K562 (cell line): Measurements from ENCODE around the gene XAB2. TPM values are rescaled to one million over a fixed set of nuclear protein-coding genes. Genes with fewer than 3 reads are reported as not detected.

ENCODE experiments used
- ATAC-seq: fragments of 200-7000 bp; cut with Tn5 transposase; 3 replicates; pipeline ENCODE4 v1.9.1; 2020; ENCODE audit warnings: moderate library complexity
- BruUV-seq: library from RNA; stranded (reverse); fragments of 400-500 nt; replicated peaks from 2 replicates; lab custom pipeline; 2021; lab: Mats Ljungman, UMichigan
- CTCF ChIA-PET: fragments of 300-600 bp; formaldehyde crosslinking; extraction: SDS; loops from one replicate; lab custom pipeline; 2021; ENCODE audit warnings: low intra/inter-chr PET ratio; lab: Yijun Ruan, JAX
- POLR2A ChIA-PET: fragments of 300-600, 350-650 bp; sonication (Branson Sonifier 250); formaldehyde crosslinking; extraction: SDS; loops from one replicate; lab custom pipeline; 2021; ENCODE audit warnings: antibody characterized with exemption, inconsistent platforms; lab: Yijun Ruan, JAX
- DNase-seq, 4 experiments: peaks; one replicate each; pipeline versions ENCODE4 v3.0.0 to v3.0.0-alpha.2; 2011 to 2018; ENCODE audit warnings: low spot score in 3 of 4, mixed read lengths in 3 of 4; ENCODE audit errors: extremely low read depth in 1 of 4
- FAIRE-seq: peaks from 2 replicates; lab custom pipeline; 2011; peaks lifted over from hg19 to GRCh38; lab: Jason Lieb, UNC
- H2AFZ ChIP-seq: 2 replicates; pipeline ENCODE4 v1.6.0; 2011; ENCODE audit warnings: low read depth, low read length, control low read depth, inconsistent platforms
- H3K27ac ChIP-seq: fragments of 200-600 bp; 3 replicates; pipeline ENCODE4 v1.8.0; 2011; ENCODE audit warnings: low read depth, mild to moderate bottlenecking, control low read depth, inconsistent platforms, low read length, moderate library complexity, mixed read lengths; ENCODE audit errors: extremely low read depth
- H3K27me3 ChIP-seq, 2 experiments: fragments of 300-600 bp in 1 of 2; 2 replicates in 1 of 2; 3 replicates in 1 of 2; pipeline versions ENCODE4 v1.6.0 to v1.8.0; 2011; ENCODE audit warnings: inconsistent platforms in 2 of 2, low read length in 2 of 2, mild to moderate bottlenecking in 1 of 2, mixed read lengths in 1 of 2, moderate library complexity in 1 of 2; ENCODE audit not compliant: control insufficient read depth in 2 of 2, insufficient read depth in 2 of 2
- H3K36me3 ChIP-seq: fragments of 300-600 bp; 3 replicates; pipeline ENCODE4 v1.8.0; 2011; ENCODE audit warnings: mild to moderate bottlenecking, low read length, inconsistent platforms; ENCODE audit not compliant: control insufficient read depth, insufficient read depth
- H3K4me1 ChIP-seq, 2 experiments: fragments of 200-600 bp in 1 of 2; replicated peaks in 1 of 2; 2 replicates in 1 of 2; 3 replicates in 1 of 2; pipeline versions ENCODE4 v1.5.1 to v1.8.0; 2011; ENCODE audit warnings: inconsistent platforms in 2 of 2, low read length in 2 of 2, mild to moderate bottlenecking in 1 of 2, mixed read lengths in 1 of 2, moderate library complexity in 1 of 2; ENCODE audit not compliant: control insufficient read depth in 2 of 2, insufficient read depth in 2 of 2
- H3K4me2 ChIP-seq: 2 replicates; pipeline ENCODE4 v1.6.1; 2011; ENCODE audit warnings: low read length, control low read depth, inconsistent platforms, mixed read lengths; ENCODE audit not compliant: insufficient read depth
- H3K4me3 ChIP-seq: fragments of 200-600 bp; sonication (generic), shearing (Covaris generic); 2 replicates; pipeline ENCODE4 v1.5.1; 2016; ENCODE audit warnings: control low read depth, inconsistent platforms
- H3K79me2 ChIP-seq: fragments of 200-600 bp; 3 replicates; pipeline ENCODE4 v1.8.0; 2011; ENCODE audit warnings: low read length, inconsistent platforms; ENCODE audit not compliant: control insufficient read depth, insufficient read depth
- H3K9ac ChIP-seq, 2 experiments: 2 replicates each; pipeline versions ENCODE4 v1.6.0 to v1.6.1; 2011; ENCODE audit warnings: low read depth in 2 of 2, low read length in 2 of 2, control low read depth in 1 of 2, inconsistent platforms in 1 of 2, mild to moderate bottlenecking in 1 of 2, mixed read lengths in 1 of 2; ENCODE audit not compliant: insufficient read depth in 1 of 2
- H3K9me1 ChIP-seq: one replicate; pipeline ENCODE4 v1.6.0; 2011; ENCODE audit warnings: inconsistent platforms, mild to moderate bottlenecking, low read length, moderate library complexity; ENCODE audit not compliant: control insufficient read depth, insufficient read depth
- H3K9me3 ChIP-seq: replicated peaks from 2 replicates; pipeline ENCODE4 v1.5.1; 2011; ENCODE audit warnings: low read depth, low read length, inconsistent platforms; ENCODE audit not compliant: control insufficient read depth, insufficient read depth
- H4K20me1 ChIP-seq: replicated peaks from 2 replicates; pipeline ENCODE4 v1.6.1; 2011; ENCODE audit warnings: low read length, inconsistent platforms, mixed read lengths; ENCODE audit not compliant: control insufficient read depth, insufficient read depth
- RBFOX2 ChIP-seq: fragments of 200-400 bp; formaldehyde crosslinking; IDR thresholded peaks from 2 replicates; pipeline ENCODE4 v1.6.1; 2017; ENCODE audit warnings: low read depth, mild to moderate bottlenecking, low read length, moderate library complexity
- WGBS: fragments of 100-300 bp; shearing (Covaris generic); methylation state at CpG from one replicate; pipeline ENCODE4 v1.1.6; 2016; ENCODE audit warnings: low coverage, mixed read lengths; ENCODE audit not compliant: insufficient coverage; ENCODE audit errors: missing lambda C conversion rate; 5-methylcytosine and 5-hydroxymethylcytosine counted together
- in situ Hi-C: fragments of 300-500 bp; cut with MboI; formaldehyde crosslinking; loops from 4 replicates; pipeline ENCODE4 v1.15.0; 2018; ENCODE audit warnings: inconsistent platforms, mixed read lengths
- intact Hi-C: fragments of 100-400 bp; cut with micrococcal nuclease; formaldehyde crosslinking; loops from 2 replicates; pipeline ENCODE4 v1.14.2; 2022
- polyA plus RNA-seq, 8 experiments: library from polyadenylated mRNA; depleted of rRNA in 4 of 8; stranded (reverse) in 5 of 8; unstranded in 3 of 8; fragments of >200 nt; fragmentation: Nextera tagmentation in 2 of 8; fragmentation: Illumina TruSeq in 1 of 8; extraction: Ambion mirVana in 2 of 8; extraction: Trizol in 1 of 8; gene quantifications; 2 replicates each; pipeline versions ENCODE4 v1.2.1 to v1.2.3, GENCODE V29; 2011 to 2014; ENCODE audit warnings: inconsistent platforms in 1 of 8, missing spikeins in 1 of 8
- total RNA-seq, 7 experiments: library from RNA; depleted of rRNA in 6 of 7; stranded (reverse); fragments of >200 nt in 6 of 7; fragmentation: Illumina TruSeq in 2 of 7; extraction: Trizol in 2 of 7; gene quantifications; 2 replicates each; pipeline versions ENCODE4 v1.2.1 to v1.2.3, GENCODE V29; 2011 to 2021; ENCODE audit warnings: low replicate concordance in 1 of 7
- TF ChIP-seq, protein P1 (sequence below): fragments of 200-800 bp; sonication (Bioruptor generic); IDR thresholded peaks from 2 replicates; pipeline ENCODE4 v1.6.1; 2017; ENCODE audit warnings: missing genetic modification characterization, missing compliant biosample characterization
- TF ChIP-seq, protein P2 (sequence below): sonication (generic); formaldehyde crosslinking; IDR thresholded peaks from 2 replicates; pipeline ENCODE4 v1.8.1; 2023; ENCODE audit warnings: mild to moderate bottlenecking, missing genetic modification reagents

Gene XAB2
- total and polyA plus RNA-seq, 9 of the 15 experiments (the other 6 are each of a cell fraction or from before 2014, with no cell fraction given) = 0.21 to 58.3 (median 20.0) TPM

DNA sequence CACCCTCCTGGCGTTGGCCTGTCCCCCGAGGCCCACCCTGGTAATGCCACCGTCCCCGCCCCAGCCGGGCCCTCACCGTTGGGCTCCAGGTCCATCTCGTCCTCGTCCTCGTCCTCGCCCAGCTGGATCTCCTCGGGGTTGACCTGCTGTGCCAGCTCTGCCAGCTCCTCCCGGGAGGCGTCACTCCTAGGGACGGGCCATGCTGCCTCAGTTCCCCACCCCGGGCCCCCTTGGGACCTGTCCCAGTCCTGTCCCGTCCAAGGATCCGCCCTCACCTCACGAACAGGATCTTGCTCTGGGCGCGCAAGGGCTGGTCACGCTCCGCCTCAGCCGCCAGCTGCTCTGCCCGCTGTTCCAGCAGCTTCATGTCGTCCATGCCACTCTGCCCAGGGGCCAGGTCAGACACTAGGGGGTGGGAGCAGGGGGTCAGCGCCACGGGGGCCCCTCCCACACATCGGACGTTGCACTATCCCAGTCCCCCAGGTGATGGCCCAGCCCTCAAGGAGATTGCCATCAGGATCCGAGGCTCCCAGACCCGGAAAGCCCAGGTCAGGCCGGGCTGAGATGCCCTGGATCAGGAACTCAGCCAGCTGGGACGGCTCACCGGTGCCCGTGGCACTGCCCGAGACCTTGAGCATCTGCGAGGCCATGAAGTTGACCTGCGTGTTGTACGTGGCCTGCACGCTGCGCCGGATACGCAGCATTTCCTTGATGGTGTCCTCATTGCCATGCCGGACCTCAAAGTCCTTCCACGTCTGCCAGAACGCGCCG lies 9.5 kb downstream of the XAB2 start:
- Histone ChIP-seq H3K36me3 (peaks cover 52% of the 10 kb centered on the region; the same call in 2 of the 3 replicates), H3K4me3 (no peak overlapping the region), H3K4me1 (peaks cover 2 to 61% of the 10 kb centered on the region in 2 experiments; a peak in 4 of 5 replicates), H3K79me2 (no peaks in the 10 kb centered on the region), H3K4me2 (no peak overlapping the region), H3K9ac (no peak overlapping the region), H2AFZ (no peak overlapping the region), H3K9me3 (no peaks in the 10 kb centered on the region), H4K20me1 (0 out of 2 replicates have a peak, but pooled peaks cover 1% of the 10 kb centered on the region), H3K9me1 (no peaks in the 10 kb centered on the region), H3K27ac (no peak overlapping the region), H3K27me3 (peaks cover 0 to 1% of the 10 kb centered on the region in 2 experiments; a peak in 1 of 5 replicates)
- POLR2A ChIA-PET = interaction anchor here (0.6 to 2.7 kb wide), 4 partner anchors 9 to 947 kb away, joined by 3 to 22 read pairs (median 4); partner anchors contain the start of genes PET100 and XAB2
- BruUV-seq = TSS peak; percentile 45
- TF ChIP-seq, protein P1, sequence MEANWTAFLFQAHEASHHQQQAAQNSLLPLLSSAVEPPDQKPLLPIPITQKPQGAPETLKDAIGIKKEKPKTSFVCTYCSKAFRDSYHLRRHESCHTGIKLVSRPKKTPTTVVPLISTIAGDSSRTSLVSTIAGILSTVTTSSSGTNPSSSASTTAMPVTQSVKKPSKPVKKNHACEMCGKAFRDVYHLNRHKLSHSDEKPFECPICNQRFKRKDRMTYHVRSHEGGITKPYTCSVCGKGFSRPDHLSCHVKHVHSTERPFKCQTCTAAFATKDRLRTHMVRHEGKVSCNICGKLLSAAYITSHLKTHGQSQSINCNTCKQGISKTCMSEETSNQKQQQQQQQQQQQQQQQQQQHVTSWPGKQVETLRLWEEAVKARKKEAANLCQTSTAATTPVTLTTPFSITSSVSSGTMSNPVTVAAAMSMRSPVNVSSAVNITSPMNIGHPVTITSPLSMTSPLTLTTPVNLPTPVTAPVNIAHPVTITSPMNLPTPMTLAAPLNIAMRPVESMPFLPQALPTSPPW (CRISPR knock-in tag) = no peak
- TF ChIP-seq, protein P2, sequence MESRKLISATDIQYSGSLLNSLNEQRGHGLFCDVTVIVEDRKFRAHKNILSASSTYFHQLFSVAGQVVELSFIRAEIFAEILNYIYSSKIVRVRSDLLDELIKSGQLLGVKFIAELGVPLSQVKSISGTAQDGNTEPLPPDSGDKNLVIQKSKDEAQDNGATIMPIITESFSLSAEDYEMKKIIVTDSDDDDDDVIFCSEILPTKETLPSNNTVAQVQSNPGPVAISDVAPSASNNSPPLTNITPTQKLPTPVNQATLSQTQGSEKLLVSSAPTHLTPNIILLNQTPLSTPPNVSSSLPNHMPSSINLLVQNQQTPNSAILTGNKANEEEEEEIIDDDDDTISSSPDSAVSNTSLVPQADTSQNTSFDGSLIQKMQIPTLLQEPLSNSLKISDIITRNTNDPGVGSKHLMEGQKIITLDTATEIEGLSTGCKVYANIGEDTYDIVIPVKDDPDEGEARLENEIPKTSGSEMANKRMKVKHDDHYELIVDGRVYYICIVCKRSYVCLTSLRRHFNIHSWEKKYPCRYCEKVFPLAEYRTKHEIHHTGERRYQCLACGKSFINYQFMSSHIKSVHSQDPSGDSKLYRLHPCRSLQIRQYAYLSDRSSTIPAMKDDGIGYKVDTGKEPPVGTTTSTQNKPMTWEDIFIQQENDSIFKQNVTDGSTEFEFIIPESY = peak; percentile 36; the same call in 1 of the 2 replicates
- peak; percentile 45; the same call in 1 of the 2 replicates for TF ChIP-seq RBFOX2
- FAIRE-seq = no peak
- no peak for ATAC-seq
- 97% methylated on average over 14 of the region's 48 CpGs for WGBS
- intact Hi-C loops = no loop called here
- CTCF ChIA-PET = no interaction called here
- DNase-seq = no peak
- in situ Hi-C loops = no loop called here
